Mesenchymal stem cell (in vitro differentiated cells and primary cell): Measurements from ENCODE around the gene SH3TC1.

ENCODE experiments used
- DNase-seq: peaks from one replicate; pipeline ENCODE4 v3.0.0-alpha.2; 2013
- H2AFZ ChIP-seq: one replicate; pipeline ENCODE4 v1.6.1; 2013; ENCODE audit warnings: low read depth, mild to moderate bottlenecking, control low read depth, inconsistent platforms, low read length, moderate library complexity
- H2AK5ac ChIP-seq: 2 replicates; pipeline ENCODE4 v1.6.1; 2013; ENCODE audit warnings: low read length, moderate library complexity, mild to moderate bottlenecking, inconsistent platforms; ENCODE audit not compliant: severe bottlenecking
- H2BK120ac ChIP-seq: one replicate; pipeline ENCODE4 v1.6.1; 2013; ENCODE audit warnings: low read depth, mild to moderate bottlenecking, inconsistent platforms, low read length, moderate library complexity
- H2BK12ac ChIP-seq, 2 experiments: one replicate each; pipeline ENCODE4 v1.6.1; 2013; ENCODE audit warnings: inconsistent platforms in 2 of 2, low read length in 2 of 2, mild to moderate bottlenecking in 2 of 2, moderate library complexity in 2 of 2, control low read depth in 1 of 2
- H2BK15ac ChIP-seq: one replicate; pipeline ENCODE4 v1.6.1; 2013; ENCODE audit warnings: mild to moderate bottlenecking, low read depth, inconsistent platforms; ENCODE audit not compliant: poor library complexity, severe bottlenecking
- H2BK5ac ChIP-seq: 2 replicates; pipeline ENCODE4 v1.6.1; 2013; ENCODE audit warnings: low read depth, mild to moderate bottlenecking, low read length, control low read depth, inconsistent platforms; ENCODE audit not compliant: poor library complexity, severe bottlenecking
- H3K14ac ChIP-seq, 2 experiments: one replicate each; pipeline ENCODE4 v1.6.1; 2013; ENCODE audit warnings: inconsistent platforms in 2 of 2, low read length in 2 of 2, control low read depth in 1 of 2, mild to moderate bottlenecking in 1 of 2, moderate library complexity in 1 of 2
- H3K18ac ChIP-seq, 2 experiments: one replicate each; pipeline ENCODE4 v1.6.1; 2013; ENCODE audit warnings: inconsistent platforms in 2 of 2, low read length in 2 of 2, control low read depth in 1 of 2, low read depth in 1 of 2, mild to moderate bottlenecking in 1 of 2
- H3K23ac ChIP-seq, 2 experiments: one replicate each; pipeline ENCODE4 v1.6.1; 2013; ENCODE audit warnings: inconsistent platforms in 2 of 2, low read length in 2 of 2, mild to moderate bottlenecking in 2 of 2, moderate library complexity in 2 of 2, control low read depth in 1 of 2
- H3K27ac ChIP-seq: 2 replicates; pipeline ENCODE4 v1.5.1; 2013; ENCODE audit warnings: mild to moderate bottlenecking, moderate library complexity, low read length, control low read depth, inconsistent platforms; ENCODE audit not compliant: poor library complexity, severe bottlenecking
- H3K27me3 ChIP-seq, 2 experiments: 2 replicates each; pipeline versions ENCODE4 v1.6.1 to v1.7.0; 2013; ENCODE audit warnings: low read length in 2 of 2, mild to moderate bottlenecking in 2 of 2, moderate library complexity in 2 of 2, control low read depth in 1 of 2, inconsistent platforms in 1 of 2; ENCODE audit not compliant: control insufficient read depth in 1 of 2, insufficient read depth in 1 of 2
- H3K36me3 ChIP-seq, 2 experiments: 2 replicates each; pipeline versions ENCODE4 v1.6.1 to v1.7.0; 2013; ENCODE audit warnings: low read length in 2 of 2, control low read depth in 1 of 2, inconsistent platforms in 1 of 2, low read depth in 1 of 2, mild to moderate bottlenecking in 1 of 2; ENCODE audit not compliant: insufficient read depth in 2 of 2, control insufficient read depth in 1 of 2
- H3K4ac ChIP-seq, 2 experiments: one replicate each; pipeline ENCODE4 v1.6.1; 2013; ENCODE audit warnings: inconsistent platforms in 2 of 2, low read length in 2 of 2, mild to moderate bottlenecking in 2 of 2, moderate library complexity in 2 of 2, control low read depth in 1 of 2, low read depth in 1 of 2
- H3K4me1 ChIP-seq: 2 replicates; pipeline ENCODE4 v1.6.1; 2013; ENCODE audit warnings: low read depth, low read length, control low read depth; ENCODE audit not compliant: control insufficient read depth, insufficient read depth
- H3K4me2 ChIP-seq: 2 replicates; pipeline ENCODE4 v1.6.1; 2013; ENCODE audit warnings: low read length, mild to moderate bottlenecking, inconsistent platforms; ENCODE audit not compliant: poor library complexity, severe bottlenecking
- H3K4me3 ChIP-seq, 2 experiments: 2 replicates each; pipeline versions ENCODE4 v1.5.1 to v1.7.0; 2013; ENCODE audit warnings: low read length in 2 of 2, mild to moderate bottlenecking in 2 of 2, control low read depth in 1 of 2, low read depth in 1 of 2; ENCODE audit not compliant: insufficient read depth in 1 of 2
- H3K79me1 ChIP-seq: replicated peaks from 2 replicates; pipeline ENCODE4 v1.6.1; 2013; ENCODE audit warnings: mild to moderate bottlenecking, control low read depth, low read length, inconsistent platforms; ENCODE audit not compliant: poor library complexity, severe bottlenecking
- H3K9ac ChIP-seq: 2 replicates; pipeline ENCODE4 v1.7.0; 2013; ENCODE audit warnings: mild to moderate bottlenecking, low read length, moderate library complexity
- H3K9me3 ChIP-seq: 2 replicates; pipeline ENCODE4 v1.7.0; 2013; ENCODE audit warnings: mild to moderate bottlenecking, low read length; ENCODE audit not compliant: control insufficient read depth
- H4K8ac ChIP-seq: one replicate; pipeline ENCODE4 v1.6.1; 2013; ENCODE audit warnings: inconsistent platforms, mild to moderate bottlenecking, low read length, moderate library complexity
- H4K91ac ChIP-seq: one replicate; pipeline ENCODE4 v1.6.1; 2013; ENCODE audit warnings: mild to moderate bottlenecking, low read length, inconsistent platforms
- WGBS: methylation state at CpG from one replicate; pipeline ENCODE4 v1.1.7; 2013; ENCODE audit warnings: mixed read lengths; 5-methylcytosine and 5-hydroxymethylcytosine counted together

SH3TC1 gene

DNA sequence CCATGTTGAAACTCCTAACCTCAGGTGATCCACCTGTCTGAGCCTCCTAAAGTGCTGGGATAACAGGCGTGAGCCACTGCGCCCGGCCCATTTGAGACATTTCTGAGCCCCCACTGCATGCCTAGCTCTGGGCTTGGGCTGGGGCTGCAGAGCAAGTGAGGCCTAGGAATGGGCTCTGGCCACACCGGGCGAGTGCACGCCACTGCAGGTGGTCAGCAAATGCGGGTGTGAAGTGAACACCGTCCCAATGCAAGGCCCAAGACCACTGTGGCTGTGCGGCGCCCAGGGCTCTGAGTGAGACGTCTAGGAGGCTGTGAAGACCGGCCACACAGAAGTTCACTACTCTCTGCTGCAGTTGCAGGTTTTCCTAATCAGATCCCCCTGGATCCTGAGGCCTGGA is 9.5 kb downstream of the SH3TC1 start:
- H3K4me2 ChIP-seq: no peak overlapping the region
- no peak overlapping the region for H3K4ac ChIP-seq
- 97% methylated on average over 12 of the region's 12 CpGs for WGBS
- H3K79me1 ChIP-seq: peaks cover 11% of the 10 kb centered on the region
- H2AFZ ChIP-seq: no peak overlapping the region
- no peak overlapping the region for H3K23ac ChIP-seq
- H2BK120ac ChIP-seq: no peak overlapping the region
- H2AK5ac ChIP-seq: no peak overlapping the region
- no peak overlapping the region for H3K18ac ChIP-seq
- H3K9me3 ChIP-seq: no peaks in the 10 kb centered on the region
- no peak overlapping the region for H2BK12ac ChIP-seq
- no peak for DNase-seq
- H3K27ac ChIP-seq: no peak overlapping the region
- no peak overlapping the region for H4K8ac ChIP-seq
- H3K27me3 ChIP-seq: peaks cover 0 to 27% of the 10 kb centered on the region in 2 experiments
- no peak overlapping the region for H2BK5ac ChIP-seq
- no peak overlapping the region for H2BK15ac ChIP-seq
- no peak overlapping the region for H4K91ac ChIP-seq
- no peak overlapping the region for H3K14ac ChIP-seq
- no peak overlapping the region for H3K9ac ChIP-seq
- H3K4me1 ChIP-seq: peaks cover 16% of the 10 kb centered on the region
- no peak overlapping the region for H3K4me3 ChIP-seq
- peaks cover 0 to 63% of the 10 kb centered on the region in 2 experiments for H3K36me3 ChIP-seq

DNA sequence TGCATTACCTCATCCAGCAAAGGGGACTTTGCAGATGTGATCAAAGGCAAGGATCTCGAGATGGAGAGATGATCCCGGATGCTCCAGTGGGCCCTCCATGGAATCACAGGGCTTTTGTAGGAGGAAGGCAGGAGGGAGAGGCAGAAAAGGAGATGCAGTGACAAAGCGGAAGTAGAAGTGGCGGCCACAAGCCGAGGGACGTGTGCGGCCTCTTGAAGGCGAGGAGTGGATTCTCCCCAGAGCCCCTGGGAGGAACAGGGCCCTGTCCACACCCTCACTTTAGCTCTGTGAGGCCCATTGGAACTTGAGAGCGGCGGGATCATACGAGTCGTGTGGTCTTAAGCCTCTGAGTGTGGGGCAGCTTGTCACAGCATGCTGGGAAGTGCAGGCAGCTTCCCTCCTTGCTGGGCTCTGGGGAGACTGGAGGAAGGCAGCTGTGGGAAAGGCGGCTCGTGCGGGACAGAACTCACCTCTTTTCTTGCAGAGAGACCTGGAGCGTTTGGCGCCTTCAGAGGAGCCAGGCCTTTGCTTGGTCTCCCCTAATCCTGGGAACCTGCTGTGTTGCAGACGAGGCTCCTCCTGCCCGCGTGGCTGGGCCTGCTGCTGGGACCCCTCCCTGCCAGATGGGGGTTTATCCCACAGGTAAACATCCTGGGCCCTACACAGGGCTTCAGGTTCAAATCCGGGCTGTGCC is 10.2 kb downstream of the SH3TC1 start:
- H3K4me1 ChIP-seq: peaks cover 16% of the 10 kb centered on the region

DNA sequence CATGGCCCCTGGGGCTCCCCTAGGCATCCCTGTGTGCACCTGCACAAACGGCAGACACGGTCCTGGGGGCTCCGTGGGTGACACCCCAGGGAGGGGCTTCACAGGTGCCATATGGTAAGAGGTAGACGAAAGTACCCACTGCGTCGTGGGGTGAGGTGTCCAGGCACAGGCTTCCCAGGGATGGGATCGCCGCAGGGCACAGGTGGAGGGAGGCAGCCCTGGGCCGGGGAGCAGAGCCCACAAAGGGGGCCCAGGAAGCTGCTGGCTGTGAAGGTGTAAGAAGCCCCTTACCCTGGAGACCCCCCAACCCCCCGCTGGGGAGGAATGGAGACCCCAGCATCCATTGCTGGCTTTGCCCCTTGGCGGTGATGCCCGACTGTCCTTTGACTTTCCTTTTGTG is 10.9 kb downstream of the SH3TC1 start:
- WGBS: 88% methylated on average over 12 of the region's 12 CpGs
- peaks cover 16% of the 10 kb centered on the region for H3K4me1 ChIP-seq
- H3K14ac ChIP-seq: no peak overlapping the region
- no peak overlapping the region for H3K4ac ChIP-seq
- no peak overlapping the region for H4K8ac ChIP-seq
- H2BK12ac ChIP-seq: no peak overlapping the region
- H3K4me2 ChIP-seq: no peak overlapping the region
- H2BK5ac ChIP-seq: no peak overlapping the region
- H2AFZ ChIP-seq: no peak overlapping the region
- H2BK15ac ChIP-seq: no peak overlapping the region
- peaks cover 7% of the 10 kb centered on the region for H3K79me1 ChIP-seq
- no peak overlapping the region for H3K9ac ChIP-seq
- no peak overlapping the region for H3K4me3 ChIP-seq
- no peak overlapping the region for H2BK120ac ChIP-seq
- H2AK5ac ChIP-seq: no peak overlapping the region
- peaks cover 0 to 58% of the 10 kb centered on the region in 2 experiments for H3K36me3 ChIP-seq
- H3K27me3 ChIP-seq: peaks cover 0 to 27% of the 10 kb centered on the region in 2 experiments
- H3K23ac ChIP-seq: no peak overlapping the region
- no peak for DNase-seq
- H3K9me3 ChIP-seq: no peaks in the 10 kb centered on the region
- no peak overlapping the region for H4K91ac ChIP-seq
- no peak overlapping the region for H3K18ac ChIP-seq
- H3K27ac ChIP-seq: no peak overlapping the region

More for the DNA sequence above, 10.2 kb downstream of the SH3TC1 start:
- Histone ChIP-seq H2BK15ac (peak overlapping the region; percentile 64), H4K91ac (no peak overlapping the region), H3K18ac (no peak overlapping the region), H3K23ac (no peak overlapping the region), H2BK5ac (no peak overlapping the region), H3K9ac (no peak overlapping the region), H3K27ac (no peak overlapping the region), H2AK5ac (no peak overlapping the region), H2BK120ac (no peak overlapping the region), H3K79me1 (peaks cover 7% of the 10 kb centered on the region), H2AFZ (no peak overlapping the region), H3K27me3 (peaks cover 0 to 27% of the 10 kb centered on the region in 2 experiments), H2BK12ac (no peak overlapping the region), H3K4me2 (no peak overlapping the region), H4K8ac (no peak overlapping the region), H3K14ac (no peak overlapping the region), H3K4me3 (no peak overlapping the region), H3K36me3 (peaks cover 0 to 62% of the 10 kb centered on the region in 2 experiments), H3K9me3 (no peaks in the 10 kb centered on the region), H3K4ac (no peak overlapping the region)
- 88% methylated on average over 21 of the region's 21 CpGs for WGBS
- DNase-seq: no peak

DNA sequence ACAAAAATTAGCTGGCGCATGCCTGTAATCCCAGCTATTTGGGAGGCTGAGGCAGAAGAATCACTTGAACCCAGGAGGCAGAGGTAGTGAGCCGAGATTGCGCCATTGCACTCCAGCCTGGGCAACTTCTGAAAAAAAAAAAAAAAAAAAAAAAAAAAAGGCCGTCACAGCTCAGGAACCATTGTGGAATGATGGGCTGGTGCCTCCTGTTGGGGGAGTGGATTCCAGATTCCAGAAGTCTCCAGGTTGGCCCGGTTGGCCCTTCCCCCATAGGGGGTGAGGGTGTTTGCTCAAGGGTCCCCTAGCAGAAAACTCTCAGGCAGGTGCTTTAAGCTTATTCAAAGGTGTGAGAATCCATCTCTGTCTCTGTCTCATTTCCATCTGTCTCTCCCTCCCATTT is 11.5 kb downstream of the SH3TC1 start:
- H3K36me3 ChIP-seq: peaks cover 0 to 57% of the 10 kb centered on the region in 2 experiments
- no peak overlapping the region for H4K8ac ChIP-seq
- H4K91ac ChIP-seq: no peak overlapping the region
- H3K14ac ChIP-seq: no peak overlapping the region
- H2BK12ac ChIP-seq: no peak overlapping the region
- H3K4me3 ChIP-seq: no peak overlapping the region
- H3K4me1 ChIP-seq: peaks cover 16% of the 10 kb centered on the region
- no peak overlapping the region for H2AK5ac ChIP-seq
- H2BK5ac ChIP-seq: no peak overlapping the region
- DNase-seq: no peak
- H3K4ac ChIP-seq: no peak overlapping the region
- no peak overlapping the region for H2AFZ ChIP-seq
- no peak overlapping the region for H3K27ac ChIP-seq
- H2BK120ac ChIP-seq: no peak overlapping the region
- H2BK15ac ChIP-seq: no peak overlapping the region
- H3K23ac ChIP-seq: no peak overlapping the region
- H3K79me1 ChIP-seq: peaks cover 3% of the 10 kb centered on the region
- no peaks in the 10 kb centered on the region for H3K9me3 ChIP-seq
- no peak overlapping the region for H3K9ac ChIP-seq
- no peak overlapping the region for H3K4me2 ChIP-seq
- WGBS: 95% methylated on average over 4 of the region's 5 CpGs
- H3K18ac ChIP-seq: no peak overlapping the region
- peaks cover 0 to 27% of the 10 kb centered on the region in 2 experiments for H3K27me3 ChIP-seq
